Measurements from ENCODE around the gene PKNOX1.
"Not testable (repeated sequence)": the region's sequence is repeated elsewhere in the genome, so short reads cannot be mapped to it uniquely, and the experiment has no call there.

The PKNOX1 gene

DNA sequence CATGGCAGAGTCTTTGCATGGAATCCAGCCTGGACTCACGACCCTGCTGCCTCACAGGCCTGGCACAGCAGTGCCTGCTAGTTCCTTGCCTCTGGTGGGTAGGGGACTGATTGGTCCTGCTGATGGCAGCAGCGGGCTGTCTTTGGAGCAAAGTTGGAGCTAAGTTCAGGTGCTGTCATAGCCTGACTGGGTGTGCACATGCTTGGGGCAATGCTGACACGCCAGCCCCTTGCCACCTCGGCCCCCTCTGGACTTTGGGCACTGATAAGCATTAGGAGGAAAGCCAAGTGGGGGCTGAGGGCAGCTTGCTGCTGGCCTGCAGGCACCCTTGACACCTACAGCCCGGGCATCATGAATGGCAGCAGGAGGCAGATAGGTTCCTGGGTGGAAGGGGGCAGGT is 67.8 kb downstream of the PKNOX1 start:
- H3K9ac ChIP-seq (ENCODE audit: low read depth, low read length); H3K4me3 ChIP-seq (ENCODE audit: low read depth, low read length); H3K9me3 ChIP-seq (ENCODE audit: control insufficient read depth, insufficient read depth, low read length); H3K27me3 ChIP-seq (ENCODE audit: control insufficient read depth, insufficient read depth, low read length); H3K36me3 ChIP-seq (ENCODE audit: control insufficient read depth, insufficient read depth, low read length); H3K4me1 ChIP-seq (ENCODE audit: control insufficient read depth, insufficient read depth, low read length); H3K27ac ChIP-seq (ENCODE audit: low read depth, low read length): not testable (repeated sequence)

DNA sequence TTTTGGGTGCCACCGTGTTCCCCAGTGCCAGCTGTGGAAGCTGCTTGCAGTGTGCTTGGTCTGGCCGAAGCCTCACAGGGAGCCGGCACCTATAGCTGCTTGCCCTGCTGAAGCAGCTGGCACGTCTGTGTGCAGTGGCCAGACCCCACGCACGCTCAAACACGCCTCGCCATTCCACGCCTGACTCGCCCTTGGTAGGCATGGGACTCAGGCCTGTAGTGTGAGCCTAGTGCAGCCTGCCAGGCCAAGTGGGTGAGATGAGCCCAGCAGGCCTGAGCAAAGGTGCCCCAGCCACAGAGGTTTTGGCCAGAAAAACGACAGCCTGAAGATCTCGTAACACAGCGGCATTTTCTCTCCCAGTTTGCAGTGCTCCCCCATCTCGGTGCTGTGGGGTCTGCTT is 68.9 kb downstream of the PKNOX1 start:
- not testable (repeated sequence) for H3K36me3 ChIP-seq (ENCODE audit: control insufficient read depth, insufficient read depth, low read length); H3K9me3 ChIP-seq (ENCODE audit: control insufficient read depth, insufficient read depth, low read length); H3K4me1 ChIP-seq (ENCODE audit: control insufficient read depth, insufficient read depth, low read length); H3K27me3 ChIP-seq (ENCODE audit: control insufficient read depth, insufficient read depth, low read length); H3K27ac ChIP-seq (ENCODE audit: low read depth, low read length); H3K9ac ChIP-seq (ENCODE audit: low read depth, low read length); H3K4me3 ChIP-seq (ENCODE audit: low read depth, low read length)

DNA sequence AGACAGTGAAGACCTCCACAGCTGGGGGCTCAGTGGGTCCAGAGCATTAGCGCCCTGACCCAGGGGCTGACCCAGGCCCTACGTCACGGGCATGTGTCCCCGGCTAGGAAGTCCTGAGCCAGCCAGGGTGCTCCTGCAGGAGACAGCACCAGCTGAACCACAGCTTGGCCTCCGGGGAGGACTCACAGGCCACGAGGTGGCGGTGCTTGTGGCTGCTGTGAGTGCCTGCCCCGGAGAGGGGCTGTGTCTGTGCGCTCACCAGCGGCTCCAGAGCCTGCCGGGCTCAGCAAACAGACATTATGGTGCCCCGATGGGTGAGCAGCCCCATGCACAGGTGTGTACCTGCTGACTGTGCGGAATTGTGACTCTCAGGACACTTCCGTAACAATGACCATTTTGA is 70.2 kb downstream of the PKNOX1 start:
- not testable (repeated sequence) for H3K27me3 ChIP-seq (ENCODE audit: control insufficient read depth, insufficient read depth, low read length); H3K9ac ChIP-seq (ENCODE audit: low read depth, low read length); H3K36me3 ChIP-seq (ENCODE audit: control insufficient read depth, insufficient read depth, low read length); H3K9me3 ChIP-seq (ENCODE audit: control insufficient read depth, insufficient read depth, low read length); H3K4me3 ChIP-seq (ENCODE audit: low read depth, low read length); H3K4me1 ChIP-seq (ENCODE audit: control insufficient read depth, insufficient read depth, low read length); H3K27ac ChIP-seq (ENCODE audit: low read depth, low read length)

GRCh38 chr21:43045165-43045875 is 71.0 kb downstream of the PKNOX1 start:
- H3K4me3 ChIP-seq (ENCODE audit: low read depth, low read length); H3K27me3 ChIP-seq (ENCODE audit: control insufficient read depth, insufficient read depth, low read length); H3K27ac ChIP-seq (ENCODE audit: low read depth, low read length); H3K4me1 ChIP-seq (ENCODE audit: control insufficient read depth, insufficient read depth, low read length); H3K36me3 ChIP-seq (ENCODE audit: control insufficient read depth, insufficient read depth, low read length); H3K9me3 ChIP-seq (ENCODE audit: control insufficient read depth, insufficient read depth, low read length); H3K9ac ChIP-seq (ENCODE audit: low read depth, low read length): not testable (repeated sequence)

DNA sequence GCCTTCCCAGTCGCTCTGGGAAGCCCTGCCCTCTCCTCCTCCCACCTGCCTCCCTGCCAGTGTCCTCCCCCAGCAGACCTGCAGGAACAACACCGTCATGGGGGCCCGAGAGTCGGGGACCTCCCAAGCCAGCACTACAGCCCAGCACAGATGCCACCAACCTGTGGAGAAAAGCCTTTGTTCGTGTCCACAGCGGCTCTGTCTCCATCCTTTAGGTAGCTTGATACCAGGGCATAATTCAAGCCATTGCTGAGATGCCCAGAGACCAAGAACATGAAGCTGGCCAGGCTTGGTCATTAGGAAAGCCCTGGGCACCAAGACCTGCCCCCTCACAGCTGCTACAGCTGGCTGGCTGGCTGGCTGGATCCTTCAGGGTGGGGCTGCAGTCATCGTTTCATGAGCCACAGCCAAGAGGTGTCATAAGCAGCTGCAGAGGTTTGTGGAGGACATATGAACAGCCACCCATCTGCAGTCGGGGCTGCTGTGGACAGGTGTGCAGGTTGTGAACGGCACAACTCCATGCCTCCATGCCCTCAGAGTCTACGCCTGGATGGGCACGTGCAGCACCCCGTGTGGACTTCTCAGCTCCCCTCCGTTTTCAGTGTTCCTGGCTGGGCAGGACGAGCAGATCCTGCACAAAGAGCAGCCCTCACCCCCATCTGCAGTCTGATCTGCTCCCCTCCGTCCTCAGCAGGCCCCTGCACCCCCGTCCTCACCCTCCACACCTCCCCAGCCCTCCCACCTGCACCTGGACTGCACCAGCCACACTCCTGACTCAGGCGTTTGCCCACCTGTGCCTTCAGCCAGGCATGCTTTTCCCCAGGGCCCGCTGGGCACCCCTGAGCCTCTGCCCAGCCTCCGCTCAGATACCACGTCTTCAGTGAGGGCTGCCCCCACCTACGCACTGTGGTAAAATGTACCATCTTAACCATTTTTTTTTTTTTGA is 71.8 kb downstream of the PKNOX1 start:
- not testable (repeated sequence) for H3K36me3 ChIP-seq (ENCODE audit: control insufficient read depth, insufficient read depth, low read length); H3K27me3 ChIP-seq (ENCODE audit: control insufficient read depth, insufficient read depth, low read length); H3K27ac ChIP-seq (ENCODE audit: low read depth, low read length); H3K9me3 ChIP-seq (ENCODE audit: control insufficient read depth, insufficient read depth, low read length); H3K9ac ChIP-seq (ENCODE audit: low read depth, low read length); H3K4me1 ChIP-seq (ENCODE audit: control insufficient read depth, insufficient read depth, low read length); H3K4me3 ChIP-seq (ENCODE audit: low read depth, low read length)

DNA sequence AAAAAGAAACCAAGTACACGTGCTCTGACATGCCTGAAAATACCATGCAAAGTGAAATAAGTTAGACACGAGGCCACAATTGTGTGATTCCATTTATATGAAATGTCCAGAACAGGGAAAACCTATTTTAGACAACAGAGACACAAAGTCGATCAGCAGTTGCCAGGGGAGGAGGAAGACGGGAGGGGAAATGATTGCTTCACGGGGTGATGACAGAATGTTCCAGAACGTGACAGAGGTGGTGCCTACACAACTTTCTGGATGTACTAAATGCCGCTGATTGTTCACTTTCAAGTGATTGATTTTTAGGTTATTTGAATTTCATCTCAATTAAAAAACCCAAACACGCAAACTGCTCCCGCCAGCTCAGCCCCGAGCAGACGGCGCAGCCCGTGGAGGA is 78.8 kb downstream of the PKNOX1 start:
- H3K4me1 ChIP-seq (ENCODE audit: control insufficient read depth, insufficient read depth, low read length), result not testable (repeated sequence)

DNA sequence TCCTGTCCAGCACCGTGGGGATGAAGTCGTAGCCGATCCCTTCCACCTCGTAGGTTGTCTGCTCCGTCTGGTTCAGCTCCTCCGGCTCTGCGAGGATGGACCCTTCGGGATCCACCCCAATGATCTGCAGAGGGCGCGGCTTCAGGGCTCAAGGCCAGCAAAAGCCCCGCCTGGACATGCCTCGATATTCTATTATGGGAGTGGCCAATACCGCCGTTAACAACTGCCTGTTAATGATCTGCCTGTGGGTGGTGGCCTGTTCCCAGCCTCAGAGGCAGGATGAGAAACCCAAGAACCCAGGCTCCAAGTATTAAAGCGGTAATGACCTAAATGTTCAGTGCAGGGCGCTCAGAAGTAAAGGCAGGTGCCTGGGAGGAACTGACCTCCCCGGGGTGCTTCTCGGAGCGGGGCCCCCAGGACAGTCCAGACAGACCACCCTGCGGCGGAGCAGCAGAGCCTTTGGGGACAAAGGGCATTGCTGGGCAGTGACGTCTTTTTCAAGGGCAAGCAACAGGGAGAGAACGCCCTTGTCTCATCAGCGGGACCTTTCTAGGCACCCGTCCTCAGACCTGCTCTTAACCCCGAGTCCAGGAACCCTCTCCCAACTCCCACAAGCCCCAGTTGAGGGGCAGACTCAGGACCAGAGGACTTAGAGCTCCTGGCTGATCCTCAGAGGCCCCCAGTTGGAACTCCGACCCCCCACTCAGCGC is 88.7 kb downstream of the PKNOX1 start:
- H3K9me3 ChIP-seq (ENCODE audit: control insufficient read depth, insufficient read depth, low read length); H3K4me1 ChIP-seq (ENCODE audit: control insufficient read depth, insufficient read depth, low read length); H3K4me3 ChIP-seq (ENCODE audit: low read depth, low read length); H3K27ac ChIP-seq (ENCODE audit: low read depth, low read length); H3K27me3 ChIP-seq (ENCODE audit: control insufficient read depth, insufficient read depth, low read length); H3K36me3 ChIP-seq (ENCODE audit: control insufficient read depth, insufficient read depth, low read length); H3K9ac ChIP-seq (ENCODE audit: low read depth, low read length): not testable (repeated sequence)

More for the DNA sequence above, 78.8 kb downstream of the PKNOX1 start:
- H3K9me3 ChIP-seq (ENCODE audit: control insufficient read depth, insufficient read depth, low read length); H3K36me3 ChIP-seq (ENCODE audit: control insufficient read depth, insufficient read depth, low read length); H3K27ac ChIP-seq (ENCODE audit: low read depth, low read length); H3K9ac ChIP-seq (ENCODE audit: low read depth, low read length); H3K4me3 ChIP-seq (ENCODE audit: low read depth, low read length); H3K27me3 ChIP-seq (ENCODE audit: control insufficient read depth, insufficient read depth, low read length): not testable (repeated sequence)

GRCh38 chr21:43064265-43064917 is 90.0 kb downstream of the PKNOX1 start:
- not testable (repeated sequence) for H3K9ac ChIP-seq (ENCODE audit: low read depth, low read length); H3K4me3 ChIP-seq (ENCODE audit: low read depth, low read length); H3K9me3 ChIP-seq (ENCODE audit: control insufficient read depth, insufficient read depth, low read length); H3K36me3 ChIP-seq (ENCODE audit: control insufficient read depth, insufficient read depth, low read length); H3K27ac ChIP-seq (ENCODE audit: low read depth, low read length); H3K27me3 ChIP-seq (ENCODE audit: control insufficient read depth, insufficient read depth, low read length); H3K4me1 ChIP-seq (ENCODE audit: control insufficient read depth, insufficient read depth, low read length)

- not testable (repeated sequence) for H3K9me3 ChIP-seq (ENCODE audit: control insufficient read depth, insufficient read depth, low read length); H3K9ac ChIP-seq (ENCODE audit: low read depth, low read length); H3K4me1 ChIP-seq (ENCODE audit: control insufficient read depth, insufficient read depth, low read length); H3K4me3 ChIP-seq (ENCODE audit: low read depth, low read length); H3K36me3 ChIP-seq (ENCODE audit: control insufficient read depth, insufficient read depth, low read length); H3K27ac ChIP-seq (ENCODE audit: low read depth, low read length); H3K27me3 ChIP-seq (ENCODE audit: control insufficient read depth, insufficient read depth, low read length)
Measured at GRCh38 chr21:43065991-43066390, 91.6 kb downstream of the PKNOX1 start.

- H3K9me3 ChIP-seq (ENCODE audit: control insufficient read depth, insufficient read depth, low read length); H3K36me3 ChIP-seq (ENCODE audit: control insufficient read depth, insufficient read depth, low read length); H3K9ac ChIP-seq (ENCODE audit: low read depth, low read length); H3K27me3 ChIP-seq (ENCODE audit: control insufficient read depth, insufficient read depth, low read length); H3K27ac ChIP-seq (ENCODE audit: low read depth, low read length); H3K4me1 ChIP-seq (ENCODE audit: control insufficient read depth, insufficient read depth, low read length); H3K4me3 ChIP-seq (ENCODE audit: low read depth, low read length): not testable (repeated sequence)
Measured at GRCh38 chr21:43066690-43067089, 92.3 kb downstream of the PKNOX1 start.

DNA sequence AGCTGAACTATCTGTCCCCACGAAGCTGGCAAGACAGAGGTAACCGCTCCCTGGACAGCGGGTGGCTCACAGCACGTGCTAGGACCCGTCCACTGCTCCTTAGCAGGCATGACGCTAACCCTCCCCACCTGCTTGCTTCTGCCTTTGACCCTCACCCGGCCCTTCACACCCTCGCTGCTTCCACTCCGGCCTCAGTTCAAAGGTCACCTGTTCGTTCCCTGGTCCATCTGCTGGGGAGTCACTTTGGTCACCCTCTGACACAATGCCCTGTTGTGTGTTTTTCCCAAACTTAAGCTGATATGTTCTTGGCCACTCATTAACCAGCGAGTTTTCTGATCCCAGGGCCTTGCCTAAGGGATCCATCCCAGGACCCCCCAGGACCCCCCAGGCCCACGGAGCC is 93.7 kb downstream of the PKNOX1 start:
- H3K4me1 ChIP-seq (ENCODE audit: control insufficient read depth, insufficient read depth, low read length); H3K27me3 ChIP-seq (ENCODE audit: control insufficient read depth, insufficient read depth, low read length); H3K9me3 ChIP-seq (ENCODE audit: control insufficient read depth, insufficient read depth, low read length); H3K36me3 ChIP-seq (ENCODE audit: control insufficient read depth, insufficient read depth, low read length); H3K4me3 ChIP-seq (ENCODE audit: low read depth, low read length); H3K27ac ChIP-seq (ENCODE audit: low read depth, low read length); H3K9ac ChIP-seq (ENCODE audit: low read depth, low read length): not testable (repeated sequence)

Data from HUES48 (cell line).